Islet precursor cell (in vitro differentiated cells): ENCODE results near the gene GBX1.

Experiments
- DNase-seq: peaks from one replicate; pipeline ENCODE4 v3.0.0-alpha.2; 2018

GBX1 gene

GRCh38 chr7:151138153-151138851 lies 29.2 kb downstream of the GBX1 start:
- no peak for DNase-seq

GRCh38 chr7:151137791-151138152 lies 29.7 kb downstream of the GBX1 start:
- no peak for DNase-seq

GRCh38 chr7:151137076-151137675 lies 30.3 kb downstream of the GBX1 start:
- DNase-seq, result no peak

- DNase-seq, result no peak
Observed at GRCh38 chr7:151135866-151136843, 31.3 kb downstream of the GBX1 start.

DNA sequence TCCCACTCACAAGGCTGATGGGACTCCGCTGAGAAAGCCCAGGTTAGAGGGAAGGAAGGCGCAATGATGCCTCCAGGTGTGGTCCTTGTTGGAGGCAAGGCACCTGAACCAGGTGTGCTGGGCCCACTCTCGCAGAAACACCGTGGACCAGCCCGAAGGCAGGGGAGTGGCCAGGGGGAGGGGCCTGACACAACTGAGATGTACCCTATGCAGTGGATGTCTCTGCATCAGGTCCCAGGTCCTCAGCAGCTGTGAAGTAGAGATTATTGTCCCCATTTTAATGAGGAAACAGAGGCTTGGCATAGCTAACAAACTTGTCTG lies 32.0 kb downstream of the GBX1 start:
- no peak for DNase-seq

GRCh38 chr7:151134743-151135524 lies 32.6 kb downstream of the GBX1 start:
- DNase-seq, result no peak

- DNase-seq, result no peak
Observed at GRCh38 chr7:151133986-151134742, 33.3 kb downstream of the GBX1 start.

DNA sequence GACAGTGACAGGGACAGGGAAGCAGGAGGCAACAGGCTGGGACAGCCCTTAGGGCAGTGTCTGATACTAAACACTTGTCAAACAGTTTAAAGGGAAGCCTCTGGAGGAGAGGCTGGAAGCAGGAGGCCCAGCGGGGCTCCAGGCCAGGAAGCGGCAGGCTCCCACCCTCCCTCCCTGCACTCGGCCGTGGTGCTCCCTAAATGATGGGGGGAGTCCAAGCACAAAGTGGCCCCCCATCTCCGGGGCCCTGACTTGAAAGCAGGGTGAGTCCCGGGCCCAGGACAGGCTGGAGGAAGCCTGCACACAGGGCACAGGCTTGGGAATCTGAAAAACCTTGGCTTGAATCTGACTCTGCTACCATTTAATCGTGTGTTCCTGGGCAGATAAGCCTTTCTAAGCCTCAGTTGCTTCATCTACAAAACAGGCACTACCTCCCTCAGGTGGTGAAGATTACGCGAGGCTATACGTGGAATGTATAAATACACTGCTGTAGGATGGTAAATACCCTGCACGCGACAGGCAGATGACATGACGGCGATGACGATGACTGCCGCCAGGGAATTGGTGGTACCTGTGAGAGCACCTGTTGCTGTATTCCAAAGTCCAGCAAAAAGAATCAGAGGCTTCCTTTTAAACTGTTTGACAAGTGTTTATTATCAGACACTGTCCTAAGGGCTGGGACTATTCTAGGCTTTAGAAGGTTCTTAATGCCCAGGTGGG lies 34.1 kb downstream of the GBX1 start:
- DNase-seq, result no peak

DNA sequence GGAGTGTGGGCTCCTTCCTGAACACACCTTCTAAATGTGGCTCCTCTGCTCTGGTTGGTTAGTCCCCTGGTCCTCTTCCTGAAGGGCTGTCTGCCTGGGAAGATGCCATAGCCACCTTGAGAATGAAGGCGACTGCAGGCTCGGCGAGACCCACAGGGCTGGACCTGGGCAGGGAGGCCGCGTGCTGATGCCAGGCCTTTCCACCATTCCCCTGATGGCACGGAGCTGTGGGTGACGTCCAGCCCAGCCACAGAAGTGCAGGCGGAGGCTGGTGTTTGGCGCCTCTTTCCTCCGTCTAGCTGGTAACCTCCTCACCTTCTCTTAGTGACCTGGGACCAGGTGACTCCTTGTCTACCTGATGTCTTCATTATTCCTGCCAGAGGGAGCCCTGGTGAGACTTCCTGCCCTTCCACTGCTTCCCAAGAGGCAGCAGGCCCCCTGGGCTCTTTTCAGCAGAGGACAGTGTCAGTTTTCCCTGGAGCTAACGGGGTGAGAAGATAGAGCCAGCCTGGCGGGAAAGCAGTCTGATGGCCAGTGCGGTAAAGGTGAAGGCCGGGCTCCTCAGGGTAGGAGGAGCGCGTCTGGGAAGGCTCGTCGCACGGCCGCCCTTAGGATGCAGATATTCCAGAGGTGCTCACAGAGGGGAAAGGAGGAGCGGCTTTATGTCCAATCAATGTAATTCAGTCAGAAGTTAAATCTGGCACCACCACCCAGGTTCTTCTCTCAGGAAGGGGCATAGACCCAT lies 34.9 kb downstream of the GBX1 start:
- DNase-seq, result no peak

GRCh38 chr7:151131592-151132293 lies 35.8 kb downstream of the GBX1 start:
- no peak for DNase-seq

- no peak for DNase-seq
Observed at GRCh38 chr7:151131224-151131591, 36.3 kb downstream of the GBX1 start.

GRCh38 chr7:151130741-151131157 lies 36.7 kb downstream of the GBX1 start:
- DNase-seq, result no peak

DNA sequence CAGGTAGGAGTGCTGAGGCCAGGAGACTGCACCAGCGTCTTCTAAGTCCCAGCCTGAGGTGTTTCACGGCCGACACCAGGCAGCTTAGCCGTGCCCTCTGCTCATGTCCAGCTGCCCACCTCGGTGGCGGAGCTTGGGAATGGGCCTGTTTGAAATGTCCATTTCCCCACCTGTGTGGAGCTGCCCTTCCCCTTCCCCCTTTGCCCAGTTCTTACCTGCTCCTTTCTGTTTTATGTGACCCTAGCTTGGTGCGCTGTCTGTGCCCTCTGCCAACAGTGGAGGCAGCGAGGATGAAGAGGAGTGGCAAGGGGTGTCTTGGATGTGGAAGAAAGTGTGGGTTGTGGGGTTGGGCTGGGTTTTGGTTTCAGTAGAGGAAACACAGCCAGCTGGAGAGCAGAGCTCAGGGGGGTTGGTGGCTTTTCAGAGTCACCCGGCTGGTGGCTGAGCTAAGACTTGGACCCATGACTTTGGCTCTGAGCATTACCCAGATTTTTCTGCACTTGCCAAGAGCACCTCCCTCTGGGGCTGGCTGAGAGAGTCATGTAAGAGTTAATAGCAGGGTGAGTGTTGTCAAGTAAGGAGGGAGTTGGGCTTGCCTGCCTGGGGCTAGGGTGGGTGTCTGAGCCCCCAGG lies 37.4 kb downstream of the GBX1 start:
- no peak for DNase-seq

GRCh38 chr7:151129117-151129959 lies 38.2 kb downstream of the GBX1 start:
- no peak for DNase-seq

- DNase-seq, result no peak
Observed at GRCh38 chr7:151128716-151129115, 38.8 kb downstream of the GBX1 start.

- DNase-seq, result no peak
Observed at GRCh38 chr7:151128144-151128543, 39.4 kb downstream of the GBX1 start.

DNA sequence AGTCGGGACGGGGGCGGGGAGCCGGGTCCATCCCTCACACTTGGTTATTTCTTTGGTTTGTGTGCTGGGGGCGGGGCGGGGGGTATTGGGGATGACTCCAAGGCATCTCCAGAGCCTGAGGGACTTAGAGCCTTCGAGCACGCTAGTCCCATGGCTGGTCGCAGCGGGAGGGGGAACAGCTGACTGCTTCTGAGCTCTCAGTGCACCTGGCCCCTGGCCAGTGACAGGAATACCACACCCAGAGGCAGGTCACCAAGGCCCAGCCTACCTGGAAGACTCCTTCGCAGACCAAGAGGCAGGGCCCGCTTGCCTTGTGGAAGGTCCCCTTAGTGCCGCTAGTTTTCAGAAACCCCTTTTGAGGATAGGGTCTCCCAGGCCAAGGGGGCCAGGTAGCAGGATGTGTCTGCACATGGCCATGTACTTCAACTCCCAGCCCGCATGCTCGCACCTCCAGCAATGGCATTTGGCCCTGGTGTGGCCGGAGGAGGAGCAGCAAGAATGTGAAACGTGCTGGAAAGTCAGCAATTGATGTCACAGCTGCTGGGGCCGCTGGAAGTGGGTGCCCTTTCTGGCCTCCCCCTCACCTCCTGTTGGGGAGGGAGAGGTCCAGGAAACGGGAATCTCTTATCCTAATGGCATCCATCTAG lies 40.9 kb downstream of the GBX1 start:
- DNase-seq, result no peak

DNA sequence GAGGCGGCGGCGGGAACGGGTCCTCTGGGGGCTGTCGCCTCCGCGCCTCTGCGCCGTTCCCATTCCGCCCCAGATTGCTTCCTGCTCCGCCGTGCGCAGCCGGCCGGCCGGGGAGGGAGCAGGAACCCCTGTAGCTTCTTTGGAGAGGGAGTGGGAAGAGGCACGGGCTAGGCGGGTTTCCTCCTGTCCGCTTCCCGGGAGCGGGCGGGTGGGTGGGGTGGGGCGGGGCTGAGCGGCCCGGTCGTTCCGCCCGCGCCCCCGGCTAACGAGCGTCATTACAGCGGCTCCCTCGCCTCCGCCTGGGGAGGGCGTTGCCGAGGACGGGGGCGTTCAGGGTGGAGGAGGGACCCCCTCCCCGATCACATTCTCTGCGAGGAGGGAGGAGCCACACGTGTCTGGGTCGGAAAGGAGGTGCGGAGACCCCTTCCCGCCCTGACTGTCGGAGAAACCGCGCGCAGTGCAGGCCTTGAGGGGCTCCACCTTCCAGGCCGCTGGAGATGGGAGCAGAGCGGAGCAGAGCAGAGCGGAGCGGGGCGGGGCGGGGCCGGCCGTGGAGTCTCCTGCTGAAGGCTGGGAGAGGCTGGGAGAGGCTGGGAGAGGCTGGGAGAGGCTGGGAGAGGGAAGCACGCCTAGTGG lies 41.5 kb downstream of the GBX1 start:
- no peak for DNase-seq
